ENCODE data around the gene HSP90AB1.
"Not testable (repeated sequence)": the region's sequence is repeated elsewhere in the genome, so short reads cannot be mapped to it uniquely, and the experiment has no call there.

HSP90AB1 gene

DNA sequence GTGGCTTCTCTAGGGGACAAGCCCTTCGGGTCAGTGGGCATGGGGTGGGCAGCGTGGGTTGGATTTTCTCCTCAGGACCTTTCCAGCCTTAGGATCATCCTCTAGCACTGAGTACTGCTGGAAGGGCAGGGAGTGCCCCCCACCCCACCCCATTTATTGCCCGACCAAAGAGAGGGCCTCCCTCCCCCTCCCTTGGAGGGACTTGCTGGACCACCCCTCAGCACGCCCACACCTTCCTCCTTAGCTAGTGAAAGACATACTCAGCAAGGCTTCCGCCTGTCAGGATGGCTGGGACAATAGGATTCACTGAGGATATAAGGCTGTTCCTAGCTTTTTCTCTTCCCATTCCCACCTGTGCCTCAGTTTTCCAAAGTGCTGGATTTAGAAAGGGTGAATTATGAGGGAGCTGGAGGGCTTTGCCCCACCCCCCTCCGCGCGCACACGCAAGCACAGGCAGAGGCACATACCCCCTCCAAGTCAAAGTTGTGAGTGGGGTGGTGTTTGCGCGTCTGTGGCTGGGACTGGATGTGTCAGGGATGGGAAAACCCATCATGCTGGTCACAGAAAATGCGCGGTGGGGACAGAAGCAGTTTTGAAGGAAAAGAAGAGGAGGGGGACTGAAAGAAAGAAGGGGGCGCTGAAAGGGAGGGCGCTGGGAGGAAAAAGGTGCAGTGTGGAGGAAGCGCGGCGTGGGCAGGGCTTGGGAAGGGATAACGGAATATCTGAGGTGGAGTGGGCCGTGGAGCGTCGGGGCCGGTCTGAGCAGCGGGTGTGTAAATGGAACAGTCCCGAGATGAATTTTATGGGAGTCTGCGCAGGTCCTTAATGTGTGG, 24.2 kb upstream of the HSP90AB1 start:
- no peak for DNase-seq (ENCODE audit: low read depth)

DNA sequence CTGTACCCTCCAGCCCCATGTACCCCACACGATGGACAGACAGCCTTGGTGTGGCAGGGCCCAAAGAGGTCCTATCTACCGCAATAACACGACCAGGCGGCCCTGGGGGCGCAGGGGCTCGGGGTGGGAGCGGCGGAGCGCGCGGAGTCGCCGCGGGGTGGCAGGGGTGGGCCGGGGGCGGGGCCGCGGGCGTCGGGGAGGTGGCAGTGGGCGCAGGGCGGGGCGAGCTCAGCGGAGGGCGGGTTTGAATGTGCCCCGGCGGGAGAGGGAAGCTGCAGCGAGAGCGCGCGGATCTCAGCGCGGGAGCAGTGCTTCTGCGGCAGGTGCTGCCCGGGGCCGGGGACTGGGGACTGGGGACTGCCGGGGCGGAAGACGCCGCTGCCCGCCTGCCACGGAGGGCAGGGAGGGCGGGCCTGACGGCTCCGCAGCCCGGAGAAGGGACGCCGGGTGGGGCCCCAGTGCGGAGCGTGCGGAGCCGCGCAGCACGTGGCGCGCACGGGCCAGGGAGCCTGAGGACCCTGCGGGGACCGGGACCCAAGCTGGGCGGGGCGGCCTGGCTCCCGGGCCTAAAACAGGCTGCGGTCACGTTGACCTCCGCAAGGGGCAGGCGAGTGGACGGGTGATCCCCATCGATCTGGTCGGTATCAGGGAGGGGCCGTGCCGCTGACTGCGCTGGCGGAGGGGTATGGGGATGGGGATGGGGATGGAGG, 23.4 kb upstream of the HSP90AB1 start, which contains the start of gene SLC29A1:
SLC29A1 (plus strand) TSS at position 277 of the 710 bp plus-strand sequence. CDS start 3,719 bp downstream, outside the sequence.
- DNase-seq (ENCODE audit: low read depth) = no peak

DNA sequence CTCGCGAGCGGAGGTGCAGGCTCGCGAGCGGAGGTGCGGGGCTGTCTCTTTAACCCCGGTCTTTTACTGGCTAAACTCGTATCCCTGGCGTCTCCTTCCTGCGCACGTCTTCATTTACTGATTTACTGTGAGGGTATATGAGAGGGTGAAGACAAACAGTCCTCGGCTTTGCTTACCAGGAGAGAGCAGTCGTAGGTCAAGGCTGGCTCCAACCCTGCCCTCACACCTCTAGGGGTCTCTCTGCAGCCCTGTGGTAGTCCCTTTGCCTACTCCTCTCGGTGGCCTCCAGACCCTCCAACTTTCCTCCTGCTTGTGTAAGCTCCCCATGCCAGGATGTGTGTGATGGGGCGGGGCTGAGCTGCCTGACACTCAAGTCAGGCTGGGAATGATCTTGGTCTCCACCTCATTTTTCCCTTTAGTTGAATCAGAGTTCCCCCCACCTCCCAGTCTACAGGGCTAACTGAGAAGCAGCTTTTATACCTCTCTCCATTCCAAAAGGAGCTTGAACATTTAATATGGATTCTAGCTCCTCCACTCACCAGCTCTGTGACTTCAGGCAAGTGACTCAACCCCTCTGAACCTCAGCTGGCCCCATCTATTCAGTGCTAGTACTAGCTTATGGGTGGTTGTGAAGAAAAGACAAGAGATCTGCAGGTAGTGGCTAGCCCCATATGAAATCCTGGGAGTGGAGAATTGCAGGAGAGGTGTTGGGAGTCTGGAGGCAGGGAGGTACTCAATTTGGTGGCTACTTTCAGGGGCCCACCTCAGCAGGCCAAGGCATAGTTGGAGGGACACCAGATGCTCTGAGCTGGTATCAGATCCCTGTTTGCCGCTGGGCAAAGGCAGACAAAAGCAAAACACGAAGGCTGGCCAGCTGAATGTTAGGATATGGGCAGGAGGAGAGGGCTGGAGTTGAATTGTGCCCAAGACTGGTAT, 22.6 kb upstream of the HSP90AB1 start:
- no peak for DNase-seq (ENCODE audit: low read depth)

DNA sequence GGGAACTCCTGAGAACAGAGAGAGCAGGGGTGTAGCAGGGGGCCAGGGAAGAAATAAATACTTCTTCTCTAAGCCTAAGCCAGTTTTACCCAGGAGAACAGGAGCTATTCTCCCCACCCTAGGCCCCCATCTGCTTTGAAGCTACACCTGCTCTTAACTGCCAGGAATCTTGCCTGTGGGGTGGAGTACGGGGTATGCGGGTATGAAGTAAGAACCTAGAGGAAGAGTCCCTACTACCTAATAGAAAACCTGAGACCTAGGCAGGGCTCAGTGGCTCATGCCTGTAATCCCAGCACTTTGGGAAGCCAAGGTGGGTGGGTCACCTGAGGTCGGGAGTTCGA, 22.0 kb upstream of the HSP90AB1 start:
- no peak for DNase-seq (ENCODE audit: low read depth)

DNA sequence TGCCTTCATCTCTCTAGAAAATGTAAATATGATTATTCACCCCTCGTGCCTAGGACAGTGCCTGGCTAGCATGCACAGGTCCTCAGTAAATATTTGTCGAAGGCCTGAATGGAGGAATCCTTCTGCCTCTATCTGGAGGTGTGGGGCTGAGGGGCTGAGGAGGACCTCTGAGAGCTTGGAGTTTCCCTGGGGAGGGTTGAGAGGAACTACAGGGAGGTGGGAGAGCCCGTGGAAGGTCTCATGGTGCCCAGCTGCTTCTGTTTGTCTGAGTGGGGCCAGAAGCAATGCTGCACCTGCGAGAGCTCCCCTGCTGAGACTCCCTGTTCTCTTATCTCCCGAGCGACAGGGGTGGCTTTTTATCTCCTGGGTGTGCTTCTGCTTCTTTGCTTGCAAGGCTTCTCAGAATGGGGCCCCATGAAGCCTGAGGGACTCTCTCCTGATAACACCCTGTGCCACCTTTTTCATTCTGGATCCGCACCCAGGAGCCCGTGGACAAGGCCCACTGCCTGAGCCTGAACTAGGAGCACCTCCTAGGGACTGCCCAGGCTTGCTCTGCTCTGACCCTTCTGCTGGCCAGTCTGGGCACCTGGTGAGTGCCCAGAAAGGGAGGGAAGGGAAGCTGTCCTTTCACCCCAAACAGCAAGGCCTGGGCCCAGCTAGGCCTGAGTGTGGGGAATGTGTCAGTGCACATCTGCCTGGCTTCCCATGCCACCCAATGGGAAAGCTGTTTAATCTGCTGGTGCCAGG, 21.1 kb upstream of the HSP90AB1 start:
- DNase-seq (ENCODE audit: low read depth) = no peak

DNA sequence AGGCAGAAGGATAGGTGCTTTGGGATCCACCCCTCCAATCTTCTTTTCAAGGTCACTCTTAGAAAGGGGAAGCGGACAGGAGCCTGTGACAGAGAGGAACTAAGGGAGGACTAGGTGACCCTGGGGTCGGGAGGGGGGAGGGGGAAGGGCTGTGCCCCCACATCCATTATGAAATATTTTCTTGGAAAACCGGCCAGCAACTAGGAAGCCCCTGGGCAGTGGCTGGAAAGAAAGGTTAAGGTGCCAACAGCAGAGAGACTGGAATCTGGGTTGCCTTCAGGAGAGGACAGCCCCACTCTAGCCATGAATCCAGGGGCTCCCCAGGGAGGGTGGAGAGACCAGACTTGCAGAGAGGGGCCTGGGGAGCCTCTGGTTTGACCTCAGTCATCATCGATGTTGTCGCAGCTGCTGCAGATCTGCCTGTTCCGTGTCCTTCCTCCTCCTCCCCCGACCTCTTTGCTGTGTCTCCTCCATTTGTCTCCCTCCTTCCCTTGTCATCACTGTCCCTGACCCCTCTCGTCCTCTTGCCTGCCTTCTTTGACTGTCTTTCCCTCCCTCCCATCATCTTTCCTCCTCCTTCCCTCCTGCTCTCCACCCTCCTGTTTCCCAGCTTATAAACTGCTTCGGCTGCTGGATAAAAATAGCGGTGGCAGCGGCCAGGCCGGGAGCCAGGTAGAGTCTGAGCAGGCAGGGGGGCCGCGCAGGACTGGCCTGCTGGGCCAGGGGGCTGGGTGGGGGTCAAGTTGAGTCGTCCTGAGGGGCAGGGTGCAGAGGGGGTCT, 20.3 kb upstream of the HSP90AB1 start:
- DNase-seq (ENCODE audit: low read depth) = no peak

DNA sequence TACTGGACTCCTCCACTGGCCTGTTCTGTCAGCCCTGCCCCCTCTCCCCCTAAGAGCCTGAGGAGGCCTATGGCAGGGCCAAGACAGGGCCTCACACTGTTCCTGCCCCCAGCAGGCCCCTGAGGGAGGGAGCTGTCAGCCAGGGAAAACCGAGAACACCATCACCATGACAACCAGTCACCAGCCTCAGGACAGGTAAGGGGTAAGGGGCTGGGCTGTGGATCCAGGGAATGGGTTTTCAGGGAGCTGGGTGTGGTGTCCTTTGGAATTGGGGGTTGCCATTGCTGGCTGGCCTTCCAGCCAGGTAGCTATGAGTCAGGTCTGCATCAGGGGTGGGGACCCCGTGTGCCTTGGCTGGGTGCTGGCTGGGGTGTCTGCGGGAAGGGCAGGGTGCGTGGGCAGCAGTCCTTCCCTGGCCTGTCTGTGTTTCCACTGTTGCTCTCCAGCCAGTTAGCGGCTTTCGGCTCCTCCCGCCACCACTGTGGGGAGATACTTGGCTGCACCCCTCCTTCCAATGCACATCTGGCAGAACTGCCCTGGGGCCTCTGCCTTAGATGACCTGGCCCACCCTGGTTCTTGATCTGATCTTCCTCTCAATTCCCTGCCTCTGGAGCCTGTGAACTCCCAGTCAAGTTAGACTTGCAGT, 19.6 kb upstream of the HSP90AB1 start:
- no peak for DNase-seq (ENCODE audit: low read depth)

DNA sequence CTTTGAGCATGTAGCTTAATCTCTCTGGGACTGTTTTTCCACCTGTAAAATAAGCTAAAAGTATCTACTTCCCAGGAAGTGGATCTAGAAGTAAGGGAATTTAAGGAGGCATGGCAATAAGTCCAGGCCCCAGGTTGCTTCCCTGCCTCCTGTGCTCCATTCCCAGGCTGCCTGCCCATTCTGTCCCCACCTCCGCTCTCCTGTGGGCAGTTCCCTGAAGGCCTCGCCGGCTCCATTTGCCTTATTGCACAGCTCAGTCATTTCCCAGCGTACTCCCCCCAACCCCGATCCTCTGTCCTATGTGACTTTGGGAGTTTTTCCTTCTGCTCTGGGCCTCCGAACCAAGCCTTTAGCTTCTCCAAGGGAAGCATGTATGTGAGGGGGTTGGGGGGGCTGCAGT, 18.9 kb upstream of the HSP90AB1 start:
- DNase-seq (ENCODE audit: low read depth) = no peak

DNA sequence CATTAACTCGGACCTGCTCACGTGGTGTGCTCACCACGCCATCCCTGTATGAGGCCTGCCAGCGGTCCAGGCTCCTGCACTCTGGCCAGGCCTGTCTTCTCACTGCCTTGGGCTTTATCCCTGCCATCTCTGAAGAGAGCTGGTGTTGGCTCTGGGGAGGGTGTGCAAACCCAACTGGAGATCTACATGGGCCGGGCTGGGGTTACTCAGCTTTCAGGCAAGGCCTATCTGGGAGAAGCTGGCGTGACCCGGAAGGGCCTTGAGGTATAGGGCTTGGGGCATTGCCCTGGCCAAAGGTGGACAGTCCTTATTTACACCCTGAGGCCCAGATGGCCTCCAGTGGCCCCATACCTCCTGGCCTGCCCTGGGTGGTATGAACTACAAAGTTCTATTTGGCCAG, 18.5 kb upstream of the HSP90AB1 start:
- DNase-seq (ENCODE audit: low read depth) = no peak

DNA sequence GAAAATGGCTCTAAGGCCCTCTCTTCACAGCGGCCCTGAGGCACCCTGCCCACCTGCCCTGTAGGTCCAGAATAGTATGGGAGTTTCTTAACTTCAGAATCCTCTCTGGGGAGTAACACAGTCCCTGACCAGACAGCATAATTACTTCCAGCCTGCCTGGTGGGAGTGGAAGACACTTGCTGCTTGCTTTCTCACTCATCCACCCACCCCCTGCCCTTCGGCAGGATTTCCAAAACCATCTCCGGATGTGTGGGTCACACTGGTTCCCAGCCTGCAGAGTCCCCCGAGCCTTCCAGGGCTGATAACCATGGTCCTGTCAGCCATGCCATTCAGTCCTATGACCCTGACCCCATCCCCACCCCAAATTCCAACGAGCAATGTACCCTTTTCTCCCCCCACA, 18.1 kb upstream of the HSP90AB1 start:
- no peak for DNase-seq (ENCODE audit: low read depth)

DNA sequence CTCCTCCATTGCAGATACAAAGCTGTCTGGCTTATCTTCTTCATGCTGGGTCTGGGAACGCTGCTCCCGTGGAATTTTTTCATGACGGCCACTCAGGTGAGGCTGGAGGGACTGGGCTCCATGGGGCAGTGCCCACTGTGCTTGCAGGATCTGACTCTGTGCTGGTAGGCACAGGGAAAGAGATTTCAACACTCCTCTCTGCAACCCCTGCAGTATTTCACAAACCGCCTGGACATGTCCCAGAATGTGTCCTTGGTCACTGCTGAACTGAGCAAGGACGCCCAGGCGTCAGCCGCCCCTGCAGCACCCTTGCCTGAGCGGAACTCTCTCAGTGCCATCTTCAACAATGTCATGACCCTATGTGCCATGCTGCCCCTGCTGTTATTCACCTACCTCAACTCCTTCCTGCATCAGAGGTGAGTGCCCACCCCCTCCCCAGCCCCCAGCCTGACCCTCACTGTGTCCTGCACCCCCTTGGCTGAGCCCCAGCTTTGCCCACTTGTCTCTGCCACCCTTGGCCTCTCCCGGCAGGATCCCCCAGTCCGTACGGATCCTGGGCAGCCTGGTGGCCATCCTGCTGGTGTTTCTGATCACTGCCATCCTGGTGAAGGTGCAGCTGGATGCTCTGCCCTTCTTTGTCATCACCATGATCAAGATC, 17.4 kb upstream of the HSP90AB1 start:
- DNase-seq (ENCODE audit: low read depth) = no peak

DNA sequence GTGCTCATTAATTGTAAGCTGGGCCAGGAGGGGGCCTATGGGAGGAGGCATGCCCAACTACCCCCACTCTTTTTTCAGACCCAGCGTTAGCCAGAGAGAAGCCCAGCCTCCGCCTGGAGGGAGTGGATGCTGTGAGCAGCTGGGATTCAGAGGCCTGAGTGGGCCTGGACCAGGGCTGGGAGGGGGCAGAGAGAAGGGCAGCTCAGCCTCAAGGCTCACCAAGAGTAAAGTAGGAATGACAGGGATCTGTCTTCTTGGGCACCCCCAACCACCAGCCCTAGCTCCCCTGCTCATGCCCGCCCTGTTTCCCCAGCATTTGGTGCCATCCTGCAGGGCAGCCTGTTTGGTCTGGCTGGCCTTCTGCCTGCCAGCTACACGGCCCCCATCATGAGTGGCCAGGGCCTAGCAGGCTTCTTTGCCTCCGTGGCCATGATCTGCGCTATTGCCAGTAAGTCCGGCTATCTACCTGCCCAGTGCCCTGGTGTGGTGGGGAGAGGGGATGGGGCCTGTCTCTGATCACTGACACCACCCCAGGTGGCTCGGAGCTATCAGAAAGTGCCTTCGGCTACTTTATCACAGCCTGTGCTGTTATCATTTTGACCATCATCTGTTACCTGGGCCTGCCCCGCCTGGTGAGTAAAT, 16.7 kb upstream of the HSP90AB1 start:
- DNase-seq (ENCODE audit: low read depth) = no peak

DNA sequence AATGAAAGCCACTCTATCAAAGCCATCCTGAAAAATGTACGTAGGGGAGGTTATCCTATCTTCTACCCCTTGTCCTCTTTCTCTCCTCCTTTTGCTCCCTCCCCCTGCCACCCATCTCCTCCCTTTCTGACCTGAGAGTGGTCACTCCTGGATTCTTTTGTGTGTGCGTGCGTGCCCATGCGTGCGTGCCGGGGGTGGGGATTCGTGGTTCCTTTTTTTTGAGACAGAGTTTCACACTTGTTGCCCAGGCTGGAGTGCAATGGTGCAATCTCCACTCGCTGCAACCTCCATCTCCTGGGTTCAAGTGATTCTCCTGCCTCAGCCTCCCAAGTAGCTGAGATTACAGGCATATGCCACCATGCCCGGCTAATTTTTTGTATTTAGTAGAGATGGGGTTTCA, 15.5 kb upstream of the HSP90AB1 start:
- not testable (repeated sequence) for DNase-seq (ENCODE audit: low read depth)

DNA sequence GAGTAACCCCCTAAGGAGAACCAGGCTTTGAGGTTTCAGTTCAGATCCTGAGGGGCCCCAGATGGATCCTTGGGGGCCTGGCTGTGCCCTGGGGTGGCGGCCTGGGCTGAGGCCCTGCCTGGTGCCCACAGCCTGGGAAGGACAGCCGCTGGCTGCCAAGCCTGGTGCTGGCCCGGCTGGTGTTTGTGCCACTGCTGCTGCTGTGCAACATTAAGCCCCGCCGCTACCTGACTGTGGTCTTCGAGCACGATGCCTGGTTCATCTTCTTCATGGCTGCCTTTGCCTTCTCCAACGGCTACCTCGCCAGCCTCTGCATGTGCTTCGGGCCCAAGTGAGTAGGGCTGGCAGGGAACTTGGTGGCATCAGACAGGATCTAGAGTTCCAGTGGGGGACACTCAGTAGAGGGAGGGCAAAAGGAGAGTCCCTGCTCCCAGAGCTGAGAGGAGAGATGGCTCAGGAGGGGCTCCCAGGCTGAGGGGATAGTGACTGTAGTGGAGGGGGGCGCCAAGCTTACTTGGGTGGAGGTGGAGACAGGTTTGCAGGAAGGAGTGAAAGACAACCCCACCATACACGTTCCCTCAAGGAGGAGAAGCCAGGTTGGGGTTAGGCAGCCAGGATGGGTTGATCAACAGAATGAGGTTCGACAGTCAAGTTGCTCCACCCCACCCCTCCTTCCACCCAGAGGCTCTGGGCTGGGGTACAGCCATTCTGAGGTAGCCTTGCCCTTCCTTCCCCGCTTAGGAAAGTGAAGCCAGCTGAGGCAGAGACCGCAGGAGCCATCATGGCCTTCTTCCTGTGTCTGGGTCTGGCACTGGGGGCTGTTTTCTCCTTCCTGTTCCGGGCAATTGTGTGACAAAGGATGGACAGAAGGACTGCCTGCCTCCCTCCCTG, 14.0 kb upstream of the HSP90AB1 start:
- no peak for DNase-seq (ENCODE audit: low read depth)

DNA sequence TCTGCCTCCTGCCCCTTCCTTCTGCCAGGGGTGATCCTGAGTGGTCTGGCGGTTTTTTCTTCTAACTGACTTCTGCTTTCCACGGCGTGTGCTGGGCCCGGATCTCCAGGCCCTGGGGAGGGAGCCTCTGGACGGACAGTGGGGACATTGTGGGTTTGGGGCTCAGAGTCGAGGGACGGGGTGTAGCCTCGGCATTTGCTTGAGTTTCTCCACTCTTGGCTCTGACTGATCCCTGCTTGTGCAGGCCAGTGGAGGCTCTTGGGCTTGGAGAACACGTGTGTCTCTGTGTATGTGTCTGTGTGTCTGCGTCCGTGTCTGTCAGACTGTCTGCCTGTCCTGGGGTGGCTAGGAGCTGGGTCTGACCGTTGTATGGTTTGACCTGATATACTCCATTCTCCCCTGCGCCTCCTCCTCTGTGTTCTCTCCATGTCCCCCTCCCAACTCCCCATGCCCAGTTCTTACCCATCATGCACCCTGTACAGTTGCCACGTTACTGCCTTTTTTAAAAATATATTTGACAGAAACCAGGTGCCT, 13.3 kb upstream of the HSP90AB1 start:
- no peak for DNase-seq (ENCODE audit: low read depth)

DNA sequence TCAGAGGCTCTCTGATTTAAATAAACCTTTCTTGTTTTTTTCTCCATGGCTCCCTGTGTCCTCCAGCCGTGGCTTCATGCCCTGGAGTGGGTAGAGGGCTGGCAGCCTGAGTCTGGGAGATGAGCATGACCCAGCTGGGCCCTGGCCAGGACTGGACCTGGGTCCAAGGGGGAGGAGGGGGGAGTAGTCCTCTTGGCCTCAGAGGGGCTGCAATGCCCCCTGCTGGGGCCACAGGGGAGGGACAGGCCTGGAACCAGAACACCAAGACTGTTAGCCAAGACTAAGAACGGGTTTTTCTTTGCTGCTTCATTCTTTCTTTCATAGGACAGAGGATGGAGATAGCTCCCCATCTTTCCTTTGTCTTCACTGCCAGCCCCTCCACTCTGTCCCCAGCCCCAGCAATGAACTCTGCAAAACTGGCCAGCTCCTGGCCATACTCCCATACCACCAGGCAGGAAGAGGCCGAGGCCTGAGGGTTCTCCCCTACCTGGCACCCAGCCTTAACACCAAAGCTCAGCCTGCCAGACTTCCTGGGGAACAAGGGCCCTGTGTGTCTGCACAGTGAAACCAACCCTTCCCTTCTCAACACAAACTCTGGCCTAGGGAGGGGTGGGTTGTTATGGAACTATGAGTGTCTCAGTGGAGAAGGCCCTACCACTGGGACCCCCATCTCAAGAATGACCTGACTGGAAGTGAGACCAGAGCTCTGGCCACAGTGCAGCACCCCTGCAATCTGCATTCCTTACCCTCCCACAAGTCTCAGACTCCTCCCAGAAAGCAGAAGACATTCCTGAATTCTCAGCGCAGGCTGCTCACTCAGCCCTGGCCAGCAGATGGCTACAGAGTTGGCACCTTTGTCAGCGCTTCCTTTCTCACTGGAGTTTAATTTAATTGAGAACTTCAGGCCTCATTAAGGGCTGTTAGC, 12.5 kb upstream of the HSP90AB1 start:
- DNase-seq (ENCODE audit: low read depth) = no peak

DNA sequence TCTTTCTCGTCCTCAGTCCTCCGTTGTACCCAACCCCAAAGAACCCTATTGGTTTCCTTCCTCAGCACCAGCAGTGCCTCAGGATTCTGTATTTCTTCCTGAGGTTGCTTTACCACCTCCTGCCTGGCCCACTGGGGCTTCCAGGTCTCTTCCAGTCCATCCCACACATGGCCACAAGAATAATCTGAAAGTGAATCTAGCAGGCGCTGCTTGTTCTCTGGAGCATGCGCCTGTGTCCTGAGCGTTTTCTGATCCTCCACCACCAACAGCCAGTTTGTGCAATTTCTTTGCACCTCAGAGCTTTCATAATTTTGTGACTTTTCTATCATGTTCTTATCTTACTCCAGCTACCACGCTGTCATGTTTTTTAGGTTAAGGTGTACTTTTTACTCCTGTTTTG, 11.6 kb upstream of the HSP90AB1 start:
- DNase-seq (ENCODE audit: low read depth) = no peak

Data from stromal cell of bone marrow (primary cell).